HEK293 (cell line): ENCODE data around the gene NFIB.

ENCODE experiments used
- ATF2 ChIP-seq: fragments of 450-650 bp; formaldehyde crosslinking; IDR thresholded peaks from 2 replicates; pipeline ENCODE4 v1.5.1; 2016; ENCODE audit warnings: missing biosample characterization, missing genetic modification characterization, low read depth
- GLI4 ChIP-seq: fragments of 450-650 bp; formaldehyde crosslinking; IDR thresholded peaks from 2 replicates; pipeline ENCODE4 v1.5.1; 2016; ENCODE audit warnings: missing biosample characterization, missing genetic modification characterization
- HOXD13 ChIP-seq: sonication (generic); formaldehyde crosslinking; IDR thresholded peaks from 2 replicates; pipeline ENCODE4 v1.8.0; 2022; ENCODE audit warnings: missing genetic modification reagents, borderline replicate concordance
- KLF17 ChIP-seq: fragments of 450-650 bp; formaldehyde crosslinking; IDR thresholded peaks from 2 replicates; pipeline ENCODE4 v1.5.1; 2016; ENCODE audit warnings: missing biosample characterization, missing genetic modification characterization
- PRDM6 ChIP-seq: fragments of 450-650 bp; formaldehyde crosslinking; IDR thresholded peaks from 2 replicates; pipeline ENCODE4 v1.5.1; 2017; ENCODE audit warnings: missing biosample characterization, missing genetic modification characterization
- RBAK ChIP-seq: fragments of 450-650 bp; formaldehyde crosslinking; IDR thresholded peaks from 2 replicates; pipeline ENCODE4 v1.5.1; 2016; ENCODE audit warnings: missing biosample characterization, missing genetic modification characterization
- SETDB1 ChIP-seq: IDR thresholded peaks from one replicate; pipeline ENCODE4 v1.6.1; 2017; ENCODE audit warnings: mild to moderate bottlenecking, low read length, moderate library complexity, mixed read lengths; ENCODE audit not compliant: insufficient read length
- SP2 ChIP-seq: fragments of 450-650 bp; formaldehyde crosslinking; IDR thresholded peaks from 2 replicates; pipeline ENCODE4 v1.5.1; 2016; ENCODE audit warnings: missing biosample characterization, missing genetic modification characterization
- SP7 ChIP-seq: fragments of 450-650 bp; formaldehyde crosslinking; IDR thresholded peaks from 2 replicates; pipeline ENCODE4 v1.5.1; 2016; ENCODE audit warnings: missing biosample characterization, missing genetic modification characterization
- ZBTB10 ChIP-seq: fragments of 450-650 bp; formaldehyde crosslinking; IDR thresholded peaks from 2 replicates; pipeline ENCODE4 v1.5.1; 2016; ENCODE audit warnings: missing biosample characterization, missing genetic modification characterization
- ZBTB11 ChIP-seq: fragments of 450-650 bp; formaldehyde crosslinking; conservative IDR thresholded peaks from 2 replicates; pipeline ENCODE4 v1.5.1; 2016; ENCODE audit warnings: low read depth, missing biosample characterization, missing genetic modification characterization
- ZBTB8A ChIP-seq: fragments of 450-650 bp; formaldehyde crosslinking; IDR thresholded peaks from 2 replicates; pipeline ENCODE4 v1.5.1; 2016; ENCODE audit warnings: missing biosample characterization, missing genetic modification characterization
- ZFP41 ChIP-seq: fragments of 450-650 bp; formaldehyde crosslinking; IDR thresholded peaks from 2 replicates; pipeline ENCODE4 v1.5.1; 2016; ENCODE audit warnings: missing biosample characterization, missing genetic modification characterization, borderline replicate concordance
- ZNF146 ChIP-seq: fragments of 450-650 bp; formaldehyde crosslinking; IDR thresholded peaks from 2 replicates; pipeline ENCODE4 v1.5.1; 2016; ENCODE audit warnings: missing biosample characterization, missing genetic modification characterization
- ZNF148 ChIP-seq: fragments of 450-650 bp; formaldehyde crosslinking; IDR thresholded peaks from 2 replicates; pipeline ENCODE4 v1.5.0; 2017; ENCODE audit warnings: missing biosample characterization, missing genetic modification characterization, borderline replicate concordance
- ZNF184 ChIP-seq: fragments of 450-650 bp; IDR thresholded peaks from 2 replicates; pipeline ENCODE4 v1.5.1; 2018; ENCODE audit warnings: missing biosample characterization, mild to moderate bottlenecking, missing genetic modification characterization
- ZNF202 ChIP-seq: fragments of 450-650 bp; formaldehyde crosslinking; IDR thresholded peaks from 2 replicates; pipeline ENCODE4 v1.5.1; 2016; ENCODE audit warnings: missing biosample characterization, missing genetic modification characterization, borderline replicate concordance
- ZNF223 ChIP-seq: fragments of 450-650 bp; formaldehyde crosslinking; IDR thresholded peaks from 2 replicates; pipeline ENCODE4 v1.5.1; 2016; ENCODE audit warnings: missing biosample characterization, missing genetic modification characterization
- ZNF362 ChIP-seq: fragments of 450-650 bp; formaldehyde crosslinking; IDR thresholded peaks from 2 replicates; pipeline ENCODE4 v1.5.1; 2016; ENCODE audit warnings: missing biosample characterization, missing genetic modification characterization
- ZNF37A ChIP-seq: fragments of 450-650 bp; IDR thresholded peaks from 2 replicates; pipeline ENCODE4 v1.5.1; 2018; ENCODE audit warnings: missing biosample characterization, missing genetic modification characterization
- ZNF529 ChIP-seq: fragments of 450-650 bp; formaldehyde crosslinking; IDR thresholded peaks from 2 replicates; pipeline ENCODE4 v1.5.1; 2017; ENCODE audit warnings: missing genetic modification characterization, missing biosample characterization; ENCODE audit not compliant: insufficient replicate concordance
- ZNF76 ChIP-seq: fragments of 450-650 bp; formaldehyde crosslinking; IDR thresholded peaks from 2 replicates; pipeline ENCODE4; 2016; ENCODE audit warnings: low read depth, missing biosample characterization, missing genetic modification characterization, borderline replicate concordance
- ZNF837 ChIP-seq: fragments of 450-650 bp; formaldehyde crosslinking; IDR thresholded peaks from 2 replicates; pipeline ENCODE4 v1.5.1; 2016; ENCODE audit warnings: missing biosample characterization, missing genetic modification characterization
- ZNF843 ChIP-seq: fragments of 450-650 bp; formaldehyde crosslinking; IDR thresholded peaks from 2 replicates; pipeline ENCODE4 v1.5.1; 2016; ENCODE audit warnings: missing biosample characterization, missing genetic modification characterization

Gene NFIB

GRCh38 chr9:14322211-14323082, 8.5 kb upstream of the NFIB start (continued):
- TF ChIP-seq ZBTB10 (tag by site-specific recombination) (peak; percentile 92), ATF2 (tag by site-specific recombination) (no peak), ZBTB11 (peak; percentile 46), SP2 (tag by site-specific recombination) (peak; percentile 57), ZNF148 (no peak), ZNF146 (tag by site-specific recombination) (no peak), ZNF37A (no peak), ZNF202 (no peak), SETDB1 (no peak), ZNF843 (tag by site-specific recombination) (peak; percentile 53), ZNF529 (tag by site-specific recombination) (no peak), ZNF223 (0 out of 2 replicates have a peak, but pooled peaks have one; percentile 43), RBAK (no peak), KLF17 (peak; percentile 49; the same call in 1 of the 2 replicates), ZNF837 (tag by site-specific recombination) (no peak), PRDM6 (tag by site-specific recombination) (no peak), ZFP41 (no peak), GLI4 (tag by site-specific recombination) (0 out of 2 replicates have a peak, but pooled peaks have one; percentile 67), HOXD13 (CRISPR knock-in tag) (peak; percentile 95), ZNF76 (tag by site-specific recombination) (0 out of 2 replicates have a peak, but pooled peaks have one; percentile 21), SP7 (tag by site-specific recombination) (peak; percentile 87), ZNF184 (tag by site-specific recombination) (no peak), ZNF362 (tag by site-specific recombination) (no peak), ZBTB8A (tag by site-specific recombination) (peak; percentile 96)
